GM19395 (cell line): Measurements from ENCODE around the gene KCNB1.

Experiments used
- ATAC-seq: cut with Tn5 transposase; IDR thresholded peaks from one replicate; pipeline ENCODE4 v1.9.1; 2021; ENCODE audit warnings: mild to moderate bottlenecking, moderate library complexity; ENCODE audit not compliant: unreplicated experiment

The KCNB1 gene

DNA sequence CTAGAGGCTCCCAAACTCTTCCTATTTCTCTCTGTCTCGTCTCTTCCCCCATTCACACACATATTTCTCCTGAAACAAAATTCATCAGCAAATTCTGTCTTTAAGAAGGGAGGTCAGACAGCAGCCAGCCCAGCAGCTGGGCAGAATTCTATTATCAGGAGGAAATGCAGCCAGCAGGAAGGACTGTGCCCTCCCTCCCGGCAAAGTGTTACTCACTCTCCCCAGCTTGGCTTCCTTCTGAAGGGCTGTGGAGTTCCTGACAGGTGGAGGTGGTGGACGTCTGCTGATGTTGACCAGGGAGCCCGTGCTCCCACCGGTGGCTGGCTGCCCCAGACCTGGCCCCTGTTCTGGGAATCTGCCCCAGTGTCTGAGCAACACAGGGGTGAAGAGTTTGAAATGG, 37.3 kb downstream of the KCNB1 start:
- no peak for ATAC-seq

DNA sequence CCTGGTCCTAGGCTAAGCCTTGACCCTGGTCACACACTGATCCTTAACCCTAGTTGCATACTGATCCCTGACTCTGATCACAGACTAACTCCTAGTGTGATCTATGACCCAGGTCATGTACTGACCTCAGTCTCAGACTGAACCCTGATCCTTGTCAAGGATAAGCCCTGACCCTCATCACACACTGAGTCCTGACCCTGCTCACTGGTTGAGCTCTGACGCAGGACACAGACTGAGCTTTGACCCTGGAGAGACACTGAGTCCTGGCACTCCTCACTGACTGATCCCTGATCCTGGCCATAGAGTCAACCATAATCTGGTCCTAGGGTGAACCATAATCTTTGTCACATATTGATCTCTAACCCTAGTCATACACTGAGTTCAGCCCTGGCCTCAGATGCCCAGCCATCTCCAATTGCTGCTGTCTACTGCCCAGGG, 37.9 kb downstream of the KCNB1 start:
- no peak for ATAC-seq

DNA sequence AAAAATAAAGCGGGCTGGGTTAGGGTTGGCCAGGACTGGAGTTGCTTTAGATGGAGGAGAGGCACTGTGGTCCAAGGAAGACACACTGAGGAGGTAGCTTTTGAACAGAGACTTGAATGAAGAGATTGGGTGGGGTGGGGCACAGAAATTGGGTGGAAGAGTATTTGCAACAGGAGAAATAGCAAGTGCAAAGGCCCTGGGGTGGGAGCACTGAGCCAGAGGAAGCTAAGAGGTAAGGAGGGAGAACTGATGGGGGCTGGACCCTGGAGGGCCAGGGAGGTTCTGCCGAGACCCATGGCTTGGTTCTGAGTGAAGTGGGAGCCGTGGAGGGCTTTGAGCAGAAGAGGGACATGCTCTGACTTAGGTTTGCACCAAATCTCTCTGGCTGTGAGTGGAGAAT, 45.4 kb downstream of the KCNB1 start:
- ATAC-seq, result no peak

DNA sequence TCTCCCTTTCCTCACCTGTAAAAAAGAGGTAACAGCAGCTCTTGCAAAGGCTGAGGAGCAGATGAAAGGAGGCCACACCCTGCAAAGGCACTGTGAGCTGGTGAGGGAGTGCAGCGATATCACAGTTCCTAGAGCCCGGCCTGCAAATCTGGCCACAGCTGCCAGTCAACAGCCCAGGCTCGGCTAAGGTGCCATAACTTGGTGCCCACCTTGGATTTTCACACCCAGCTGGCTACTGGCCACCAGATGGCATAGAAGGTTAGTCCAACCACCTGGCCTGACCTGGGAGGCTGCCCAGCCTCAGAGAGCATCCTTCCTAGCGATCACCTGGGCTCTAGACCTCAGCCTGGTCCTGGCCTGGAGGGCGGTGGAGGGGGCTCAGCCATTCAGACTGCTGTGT, 46.8 kb downstream of the KCNB1 start:
- ATAC-seq, result no peak

DNA sequence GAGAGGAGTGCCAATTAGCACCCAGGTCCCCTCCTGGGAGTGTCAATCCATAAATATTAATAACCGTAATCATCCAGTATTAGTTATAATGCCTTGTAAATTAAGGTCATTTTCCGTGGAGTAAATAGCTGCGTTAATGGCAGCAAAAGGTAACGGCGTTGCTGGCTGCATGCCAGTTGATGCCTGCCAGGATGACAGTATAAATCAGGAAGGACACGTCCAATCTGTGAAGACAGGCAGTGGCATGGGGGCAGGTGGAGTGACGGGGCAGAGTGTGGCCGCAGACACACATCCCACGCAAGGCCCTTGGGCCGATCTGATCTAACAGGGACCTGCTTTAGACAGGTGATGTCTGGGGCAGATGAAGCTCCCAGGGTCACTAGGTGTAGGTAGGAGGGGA, 49.1 kb downstream of the KCNB1 start:
- no peak for ATAC-seq

DNA sequence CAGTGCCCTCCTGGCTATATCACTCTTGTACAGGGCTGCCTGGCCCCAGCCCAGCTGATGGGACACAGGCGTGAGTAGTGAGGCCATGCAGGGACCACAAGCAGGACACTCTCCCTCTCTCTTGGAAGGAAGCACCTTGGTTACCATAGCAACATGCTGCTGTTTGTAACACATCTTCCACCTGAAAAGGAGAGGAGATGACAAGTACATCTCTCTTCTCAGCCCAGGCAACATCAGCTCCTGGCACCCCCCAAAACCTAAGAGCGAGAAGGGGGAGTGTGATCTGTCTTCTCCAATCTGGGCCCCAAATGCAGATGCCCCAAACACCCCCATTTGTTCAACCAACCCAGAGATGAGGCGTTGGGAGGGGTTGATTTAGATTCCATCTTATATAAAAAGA, 49.9 kb downstream of the KCNB1 start:
- no peak for ATAC-seq

DNA sequence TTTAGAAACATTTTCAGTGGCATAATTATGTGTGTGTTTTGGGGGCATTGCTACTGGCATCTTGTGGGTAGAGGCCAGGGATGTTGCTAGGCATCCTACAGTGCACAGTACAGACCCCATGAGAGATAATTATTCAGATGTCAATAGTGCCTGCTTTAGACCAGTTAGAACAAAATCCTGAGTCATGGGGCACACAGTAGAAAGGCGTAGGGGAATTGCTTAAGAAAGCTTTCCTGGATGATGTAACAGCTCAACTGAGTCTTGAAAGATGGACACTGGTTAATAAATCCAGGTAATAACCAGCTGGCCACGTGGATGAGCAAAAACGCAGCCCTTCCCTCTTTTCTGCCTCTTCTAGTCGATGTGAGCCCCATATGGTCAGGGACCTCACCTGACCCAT, 51.1 kb downstream of the KCNB1 start:
- no peak for ATAC-seq

DNA sequence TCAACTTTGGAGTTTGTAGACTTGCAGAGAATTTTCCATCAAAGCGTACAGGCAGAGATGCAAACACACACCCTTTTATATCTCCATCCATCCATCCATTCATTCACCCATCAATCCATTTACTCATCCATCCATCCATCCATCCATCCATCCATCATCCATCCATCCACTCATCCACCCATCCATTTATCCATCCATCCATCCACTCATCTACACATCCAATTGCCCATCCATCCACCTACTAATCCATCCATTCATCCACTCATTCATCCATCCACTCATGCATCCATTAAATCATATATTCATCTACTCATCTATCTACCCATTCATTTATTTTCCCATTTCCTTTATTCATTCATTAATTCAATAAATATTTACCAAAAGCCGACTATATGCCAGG, 52.1 kb downstream of the KCNB1 start:
- no peak for ATAC-seq

DNA sequence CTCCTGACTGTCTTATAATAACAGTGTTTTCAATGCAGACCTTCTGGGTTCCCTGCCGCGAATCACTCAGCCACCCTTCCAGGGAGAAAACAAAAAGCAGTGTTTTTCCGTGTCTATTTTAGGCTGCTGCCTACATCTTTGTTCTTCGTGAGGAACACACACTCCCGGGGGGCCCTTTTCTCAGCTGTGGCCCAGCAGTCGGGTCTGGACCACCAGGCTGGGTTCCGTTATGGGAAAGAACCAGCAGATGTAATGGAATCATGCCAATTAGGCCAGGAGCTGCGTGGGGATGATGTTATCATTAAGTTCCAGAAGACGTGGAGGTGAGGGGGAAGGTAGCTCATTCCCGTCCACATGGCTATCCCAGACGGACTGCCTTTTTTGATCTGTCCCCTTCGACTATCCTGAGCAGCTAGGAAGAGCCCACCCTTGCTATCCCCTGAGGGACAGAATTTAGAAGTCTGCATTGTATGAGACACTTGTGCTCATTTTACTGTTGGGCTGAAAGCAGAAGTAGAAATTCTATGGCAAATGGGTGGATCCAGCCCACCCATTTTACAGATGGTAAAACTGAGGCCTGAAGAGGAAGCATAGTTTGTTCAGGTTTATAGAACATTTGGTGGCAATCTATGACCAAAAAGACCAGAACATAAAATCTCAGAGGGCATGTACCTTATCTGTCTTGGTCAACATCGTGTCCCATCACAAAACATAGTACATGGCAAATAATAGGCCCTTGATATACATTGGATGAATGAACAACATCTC, 54.5 kb downstream of the KCNB1 start:
- ATAC-seq, result no peak

DNA sequence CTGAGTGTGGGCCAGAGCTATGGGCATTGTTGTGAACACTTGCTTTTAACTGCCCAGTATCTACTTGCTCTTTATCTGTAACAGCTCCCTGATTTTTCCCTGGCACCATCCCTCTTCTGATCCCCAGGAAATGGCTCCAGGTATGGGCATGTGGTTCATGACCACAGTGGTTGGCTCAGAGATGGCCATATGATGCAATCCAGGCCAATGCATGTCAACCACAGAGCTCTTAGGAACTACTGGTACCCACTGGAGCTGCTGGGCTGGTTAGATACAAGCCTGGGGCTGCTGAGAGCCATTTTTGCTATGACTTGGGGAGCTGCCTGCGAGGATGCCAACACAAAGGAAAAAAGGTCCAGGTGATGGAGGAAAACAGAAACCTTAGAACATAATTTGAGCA, 55.6 kb downstream of the KCNB1 start:
- ATAC-seq, result no peak

DNA sequence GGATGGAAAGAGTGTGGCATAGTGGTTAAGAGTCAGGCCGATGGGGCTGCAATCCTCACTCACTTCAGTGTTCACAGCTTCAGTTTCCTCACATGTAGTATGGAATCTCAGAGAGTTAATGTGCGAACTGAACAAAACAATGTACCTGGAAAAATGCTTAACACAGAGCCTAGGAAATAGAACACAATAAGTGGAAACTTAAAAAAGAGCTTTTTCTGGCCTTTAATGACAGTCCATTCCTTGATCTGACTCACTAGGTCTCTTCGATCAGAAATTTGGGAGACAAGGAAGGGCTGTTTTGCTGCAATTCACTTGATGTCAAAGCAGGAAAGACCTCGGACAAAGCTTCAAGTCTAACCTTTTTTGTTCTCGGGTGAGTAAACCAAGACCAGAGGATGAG, 56.1 kb downstream of the KCNB1 start:
- ATAC-seq, result no peak

DNA sequence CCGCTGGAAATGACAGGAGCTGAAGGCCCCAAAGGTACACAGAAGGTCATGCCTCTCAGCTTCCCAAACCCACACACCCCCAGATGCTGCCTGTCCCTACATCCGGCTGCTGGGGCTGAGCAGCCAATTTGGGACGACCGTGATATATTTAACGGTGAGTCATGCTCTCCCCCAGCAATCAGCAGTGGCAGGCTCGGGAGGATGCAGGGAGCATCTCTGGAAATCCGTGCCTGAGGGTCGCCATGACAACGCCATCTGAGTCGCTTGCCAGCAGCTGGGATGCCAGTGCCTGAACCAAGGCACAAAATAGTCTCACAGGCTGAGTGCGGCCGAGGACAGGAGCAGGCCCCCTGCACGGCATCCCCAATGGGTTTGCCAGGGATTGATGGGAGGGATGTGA, 57.9 kb downstream of the KCNB1 start:
- ATAC-seq, result no peak

DNA sequence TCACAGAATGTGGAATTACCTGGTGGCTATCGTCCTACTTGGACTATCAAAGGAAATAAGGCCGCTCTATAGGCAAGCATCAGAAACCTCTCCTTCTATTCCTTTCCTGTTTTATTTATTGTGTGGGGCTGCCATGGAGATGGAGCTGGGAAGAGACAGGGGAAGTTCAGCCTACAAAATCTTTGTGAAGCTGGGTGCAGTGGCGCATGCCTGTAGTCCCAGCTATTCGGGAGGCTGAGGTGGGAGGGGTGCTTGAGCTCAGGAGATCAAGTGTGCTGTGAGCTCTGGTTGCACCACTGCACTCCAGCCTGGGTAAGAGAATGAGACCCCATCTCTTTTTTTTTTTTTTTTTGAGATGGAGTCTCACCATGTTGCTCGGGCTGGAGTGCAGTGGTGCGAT, 60.3 kb downstream of the KCNB1 start:
- no peak for ATAC-seq

DNA sequence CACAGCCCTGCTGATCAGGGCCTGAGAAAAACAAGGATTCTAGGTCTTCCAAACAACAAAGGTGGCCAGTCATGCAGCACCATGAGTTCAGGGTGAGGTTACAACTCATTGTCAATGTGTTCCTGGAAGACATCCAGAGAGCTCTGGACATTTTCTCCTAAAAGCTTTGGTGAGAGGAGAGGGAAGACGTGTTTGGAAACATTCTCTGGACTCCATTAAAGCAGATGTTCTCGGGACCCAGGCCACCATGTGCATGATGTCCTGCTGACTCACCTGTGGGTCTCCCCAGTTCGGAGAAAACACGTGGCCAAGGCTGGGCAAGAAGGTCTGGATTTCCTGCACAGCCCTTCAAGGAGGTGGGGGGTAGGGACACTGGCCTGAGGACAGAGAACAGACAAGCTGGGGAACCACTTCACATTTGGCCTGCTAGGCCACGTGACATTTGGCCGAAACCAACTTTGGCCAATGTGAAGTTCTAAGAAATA, 61.6 kb downstream of the KCNB1 start:
- no peak for ATAC-seq

DNA sequence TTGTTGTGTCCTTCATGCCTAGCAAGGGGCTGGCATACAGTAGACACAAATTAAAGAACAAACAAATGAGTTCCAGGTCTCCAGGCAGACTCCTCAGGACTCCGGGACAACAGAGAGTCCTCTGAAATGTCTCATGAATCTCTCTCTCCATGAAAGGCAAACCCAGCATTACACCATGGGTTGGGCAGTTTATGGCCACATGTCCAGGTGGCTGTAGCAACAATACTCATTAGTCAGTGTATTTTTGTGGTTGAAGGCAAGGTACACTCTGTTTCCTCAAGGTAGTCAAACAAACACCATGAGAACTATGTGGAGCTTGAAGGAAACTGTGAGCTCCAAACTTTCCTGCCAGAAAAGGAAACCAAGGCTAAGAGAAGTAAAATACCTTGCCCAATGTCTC, 62.2 kb downstream of the KCNB1 start:
- no peak for ATAC-seq

DNA sequence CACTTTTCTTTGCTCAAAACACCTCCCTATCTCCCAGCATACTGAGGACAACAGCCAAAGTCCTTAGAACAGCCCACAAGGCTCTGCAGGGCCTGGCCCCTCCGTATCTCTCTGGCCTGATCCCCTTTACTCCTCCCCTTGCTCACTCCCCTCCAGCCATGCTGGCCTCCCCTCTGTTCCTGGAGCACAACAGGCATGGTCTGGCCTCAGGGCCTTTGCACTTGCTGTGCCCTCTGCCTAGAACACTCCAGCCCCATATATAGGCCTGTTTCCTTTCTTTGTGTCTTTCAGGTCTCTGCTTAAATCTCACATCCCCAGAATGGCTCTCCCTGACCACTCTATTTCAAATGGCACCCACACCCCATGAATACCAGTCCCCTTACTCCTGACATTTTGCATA, 62.7 kb downstream of the KCNB1 start:
- no peak for ATAC-seq

DNA sequence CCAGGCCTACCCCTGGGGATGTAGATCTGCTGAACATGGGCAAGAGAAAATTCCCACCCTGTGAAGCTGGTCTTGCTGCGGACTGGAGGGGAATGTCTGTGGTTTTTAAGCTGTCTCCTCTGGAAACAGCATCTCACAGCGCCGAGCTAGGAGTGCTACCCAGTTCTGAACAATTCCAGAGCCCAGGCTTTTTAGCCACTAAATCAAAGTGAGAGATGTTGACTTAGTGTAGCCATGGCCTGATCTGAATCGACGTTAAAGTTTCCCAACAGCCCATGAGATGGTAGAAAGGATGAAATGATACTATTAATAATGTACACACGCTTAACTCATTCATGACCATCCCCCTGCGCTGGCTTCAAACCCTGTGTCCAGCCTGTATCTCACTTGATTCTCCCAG, 63.7 kb downstream of the KCNB1 start:
- ATAC-seq, result no peak

DNA sequence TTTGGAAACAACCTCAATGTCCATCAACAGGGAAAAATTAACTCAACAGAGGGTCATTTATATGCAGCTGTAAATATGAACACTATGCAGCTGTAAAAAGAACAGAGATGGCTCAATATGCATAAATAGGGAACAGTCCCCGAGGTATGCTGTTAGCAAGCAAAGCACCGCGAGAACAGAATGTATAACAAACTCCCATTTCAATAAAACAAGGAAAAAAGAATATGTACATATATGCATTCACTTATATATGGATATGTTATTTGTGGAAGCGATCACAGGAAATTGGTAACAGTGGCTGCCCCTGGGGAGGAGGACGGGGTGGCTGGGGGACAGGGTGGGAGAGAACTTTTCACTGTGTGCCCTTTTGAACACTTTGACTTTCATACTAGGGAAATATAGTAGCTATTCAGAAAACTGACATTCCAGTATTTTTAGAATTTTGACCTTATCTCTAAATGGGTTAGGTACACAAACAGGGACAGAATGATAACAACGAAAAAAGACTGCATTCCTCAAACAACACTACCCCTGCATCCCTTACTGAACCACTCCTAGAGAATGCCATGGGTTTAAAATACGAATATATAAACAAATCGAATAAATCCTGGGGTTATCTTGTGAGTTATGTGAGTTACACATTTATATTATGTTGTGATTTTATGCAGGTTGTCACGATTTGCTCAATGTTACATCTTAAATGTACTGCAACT, 64.5 kb downstream of the KCNB1 start:
- ATAC-seq, result no peak

DNA sequence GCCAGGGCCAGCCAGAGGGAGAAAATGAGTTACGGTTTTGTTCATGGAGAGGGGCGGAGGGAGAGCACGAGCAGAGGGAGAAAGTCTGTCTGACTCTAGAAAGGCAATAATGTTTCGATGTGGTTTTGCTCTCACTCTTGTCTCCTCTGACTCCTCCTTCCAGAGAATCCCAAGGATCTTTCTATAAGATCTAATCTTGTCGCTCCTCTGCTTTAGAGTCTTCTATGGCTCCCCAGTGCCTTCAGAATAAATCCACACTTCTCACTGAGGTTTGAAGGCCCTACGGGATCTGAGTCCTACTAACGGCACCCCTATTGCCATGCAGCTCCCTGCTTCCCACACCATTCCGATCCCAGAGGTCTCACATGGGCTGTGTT, 66.8 kb downstream of the KCNB1 start:
- no peak for ATAC-seq

DNA sequence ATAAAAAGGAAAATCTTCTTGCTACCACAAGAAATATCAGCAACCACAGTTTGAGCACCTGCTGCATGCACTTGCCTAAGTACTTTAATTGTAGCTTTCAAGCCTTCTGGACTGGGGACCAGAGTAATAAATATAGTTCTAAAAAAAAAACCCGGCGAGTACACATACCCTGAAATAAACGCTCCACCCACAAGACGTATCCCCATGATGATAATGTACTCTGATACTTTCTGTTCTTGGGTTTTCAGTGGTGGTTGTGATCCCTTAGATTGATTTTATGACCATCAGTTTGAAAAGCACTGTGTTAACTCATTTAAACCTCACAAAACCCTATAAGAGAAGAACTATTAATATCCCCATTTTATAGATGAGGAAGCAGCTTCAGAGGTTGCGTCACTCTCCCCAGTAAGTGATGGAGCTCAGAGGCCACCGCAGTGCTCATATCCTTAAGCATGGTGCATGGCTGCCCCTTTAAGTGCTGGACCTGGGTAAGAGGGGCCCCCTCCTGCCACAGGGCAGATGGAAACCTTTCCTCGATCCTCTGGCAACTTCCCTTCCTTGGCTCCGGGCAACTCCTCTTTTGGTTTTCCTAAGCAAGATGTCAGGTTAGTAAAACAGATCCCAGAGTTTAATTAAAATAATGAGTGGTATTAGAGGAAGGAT, 67.3 kb downstream of the KCNB1 start:
- ATAC-seq, result no peak

DNA sequence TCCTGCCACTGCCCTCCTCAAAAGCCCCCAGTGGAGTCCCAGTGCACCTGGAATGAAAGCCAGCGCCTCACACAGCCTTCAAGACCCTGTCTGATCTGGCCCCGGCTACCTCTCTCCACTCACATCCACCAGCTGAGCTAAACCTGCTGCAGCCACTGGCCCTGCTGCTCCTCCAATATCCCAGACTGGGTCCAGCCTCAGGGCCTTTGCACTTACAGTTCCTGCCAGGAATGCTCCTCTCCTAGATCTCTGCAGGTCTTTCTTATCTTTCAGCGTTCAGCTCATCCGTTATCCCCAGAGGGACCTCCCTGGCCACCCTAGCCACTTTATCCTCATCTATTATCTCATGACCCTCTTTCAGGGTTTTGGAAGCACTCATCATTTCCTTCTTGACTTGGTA, 68.8 kb downstream of the KCNB1 start:
- ATAC-seq, result no peak

DNA sequence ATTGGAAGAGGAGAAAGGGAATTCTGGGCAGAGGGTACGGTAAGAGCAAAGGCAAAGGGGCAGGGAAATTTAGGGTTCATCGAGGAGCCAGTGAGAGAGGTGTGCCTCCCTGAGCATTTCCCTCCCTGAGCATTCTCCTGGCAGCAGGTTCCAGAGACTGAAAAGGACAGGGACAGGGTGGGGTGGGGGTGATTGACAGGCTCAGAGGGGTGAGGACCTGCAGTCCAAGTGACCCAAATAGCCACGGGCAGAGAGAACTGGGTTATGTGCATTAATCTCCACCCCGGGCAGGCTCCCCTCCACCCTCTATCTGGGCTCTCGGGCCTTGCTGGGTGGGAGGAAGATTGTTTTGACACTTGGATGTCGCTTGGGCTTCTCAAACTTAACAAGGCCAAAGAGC, 69.5 kb downstream of the KCNB1 start:
- no peak for ATAC-seq
